Measurements from ENCODE around the gene VEGFD. TPM values are rescaled to one million over a fixed set of nuclear protein-coding genes. Genes with fewer than 3 reads are reported as not detected.

Gene VEGFD
- total RNA-seq, 2 donors from 2014 or later = 0.68 to 1.4 TPM

DNA sequence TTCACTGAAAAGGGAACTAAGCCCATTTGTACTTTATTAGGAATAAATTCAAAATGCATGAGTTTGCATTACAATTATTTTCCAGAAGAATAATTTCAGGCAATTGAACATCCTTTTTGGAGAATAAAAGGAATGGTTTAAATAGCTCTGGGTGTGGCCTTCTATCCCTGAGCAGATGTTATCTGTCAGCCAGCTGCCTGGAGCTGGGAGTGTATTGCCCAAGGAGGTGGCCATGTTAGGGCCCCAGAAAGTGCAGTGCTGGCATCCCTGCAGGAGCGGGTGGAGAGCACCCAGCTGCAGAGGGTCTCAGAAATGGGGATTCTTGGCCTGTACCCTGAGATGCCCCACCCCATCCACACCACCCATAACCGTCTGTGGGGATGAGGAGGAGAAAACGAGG, 21.6 kb upstream of the VEGFD start:
- WGBS = 100% methylated on average over 1 of the region's 3 CpGs
- Histone ChIP-seq H3K27ac (no peak overlapping the region), H3K36me3 (no peaks in the 10 kb centered on the region), H3K27me3 (replicated peaks; ENCODE audit: insufficient read depth) (no peaks in the 10 kb centered on the region), H3K4me3 (no peak overlapping the region), H3K9me3 (no peaks in the 10 kb centered on the region), H3K4me1 (replicated peaks) (no peaks in the 10 kb centered on the region)
- no peak for DNase-seq (ENCODE audit: low spot score)
- intact Hi-C loops (cut with DNase I) = no loop called here
- TF ChIP-seq, protein P1, sequence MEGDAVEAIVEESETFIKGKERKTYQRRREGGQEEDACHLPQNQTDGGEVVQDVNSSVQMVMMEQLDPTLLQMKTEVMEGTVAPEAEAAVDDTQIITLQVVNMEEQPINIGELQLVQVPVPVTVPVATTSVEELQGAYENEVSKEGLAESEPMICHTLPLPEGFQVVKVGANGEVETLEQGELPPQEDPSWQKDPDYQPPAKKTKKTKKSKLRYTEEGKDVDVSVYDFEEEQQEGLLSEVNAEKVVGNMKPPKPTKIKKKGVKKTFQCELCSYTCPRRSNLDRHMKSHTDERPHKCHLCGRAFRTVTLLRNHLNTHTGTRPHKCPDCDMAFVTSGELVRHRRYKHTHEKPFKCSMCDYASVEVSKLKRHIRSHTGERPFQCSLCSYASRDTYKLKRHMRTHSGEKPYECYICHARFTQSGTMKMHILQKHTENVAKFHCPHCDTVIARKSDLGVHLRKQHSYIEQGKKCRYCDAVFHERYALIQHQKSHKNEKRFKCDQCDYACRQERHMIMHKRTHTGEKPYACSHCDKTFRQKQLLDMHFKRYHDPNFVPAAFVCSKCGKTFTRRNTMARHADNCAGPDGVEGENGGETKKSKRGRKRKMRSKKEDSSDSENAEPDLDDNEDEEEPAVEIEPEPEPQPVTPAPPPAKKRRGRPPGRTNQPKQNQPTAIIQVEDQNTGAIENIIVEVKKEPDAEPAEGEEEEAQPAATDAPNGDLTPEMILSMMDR (IDR thresholded peaks at IDR 0.05) = no peak
- TF ChIP-seq POLR2A (IDR thresholded peaks at IDR 0.05) (no peak), POLR2AphosphoS5 (IDR thresholded peaks at IDR 0.05) (no peak)

DNA sequence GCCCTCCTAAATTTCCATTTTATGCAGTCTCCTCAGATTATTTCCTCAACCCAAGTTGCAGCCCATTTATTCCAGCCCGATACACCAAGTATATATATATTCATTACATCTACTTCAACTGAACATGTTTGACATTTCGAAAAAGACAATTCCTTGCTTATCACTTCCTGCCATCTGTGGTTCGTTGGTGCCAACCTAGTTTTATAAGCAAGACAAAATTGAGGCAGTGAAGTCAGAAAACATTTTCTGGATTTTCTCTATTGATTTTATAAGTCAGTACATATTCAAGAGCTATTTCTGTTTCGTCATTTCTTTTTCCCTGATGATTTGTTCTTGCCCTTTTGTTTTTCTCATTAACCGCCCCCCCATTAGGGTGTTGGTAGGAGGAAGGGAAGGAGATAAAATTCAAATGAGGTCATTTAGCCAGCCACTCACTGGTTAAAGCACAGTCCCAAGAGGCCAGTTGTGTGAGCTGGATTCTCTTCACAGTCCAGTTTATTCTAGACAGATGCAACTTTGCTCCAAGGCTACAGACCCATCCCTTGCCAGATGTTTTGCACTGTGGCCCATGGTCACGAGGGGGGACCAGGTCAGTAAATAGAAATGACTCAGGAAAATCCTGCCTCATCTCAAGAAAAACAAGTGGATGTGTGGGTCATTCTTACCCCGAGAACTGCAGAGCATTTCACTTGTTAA, 20.3 kb upstream of the VEGFD start:
- no peak overlapping the region for H3K4me3 ChIP-seq
- H3K4me1 ChIP-seq (replicated peaks) = no peaks in the 10 kb centered on the region
- DNase-seq (ENCODE audit: low spot score) = no peak
- 42% methylated on average over 7 of the region's 7 CpGs for WGBS
- intact Hi-C loops (cut with DNase I) = no loop called here
- H3K36me3 ChIP-seq = no peaks in the 10 kb centered on the region
- no peak overlapping the region for H3K27ac ChIP-seq
- no peaks in the 10 kb centered on the region for H3K27me3 ChIP-seq (replicated peaks; ENCODE audit: insufficient read depth)
- TF ChIP-seq POLR2A (IDR thresholded peaks at IDR 0.05) = no peak
- no peak for TF ChIP-seq POLR2AphosphoS5 (IDR thresholded peaks at IDR 0.05)
- TF ChIP-seq, protein P1 (IDR thresholded peaks at IDR 0.05) = no peak
- H3K9me3 ChIP-seq = no peaks in the 10 kb centered on the region

DNA sequence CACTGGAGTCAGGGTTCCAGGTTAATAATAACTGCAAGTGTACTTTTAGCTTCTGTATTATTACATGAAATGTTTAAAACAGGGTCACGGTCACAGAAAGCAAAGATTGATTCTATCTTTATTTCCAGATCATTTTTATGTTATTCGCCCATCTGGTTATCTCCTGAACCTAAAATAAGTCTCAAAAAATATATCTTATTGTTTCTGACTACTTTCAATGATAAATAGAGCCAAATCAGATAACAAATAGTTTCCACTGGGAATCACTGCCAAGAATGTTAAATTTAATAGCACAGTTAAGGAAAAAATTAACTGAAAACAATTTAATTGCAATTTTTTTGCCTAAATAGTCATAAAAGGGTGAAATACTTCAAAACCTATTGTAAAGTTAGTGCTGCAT, 17.2 kb upstream of the VEGFD start:
- Histone ChIP-seq H3K27ac (no peak overlapping the region), H3K4me1 (replicated peaks) (no peaks in the 10 kb centered on the region), H3K4me3 (no peak overlapping the region), H3K36me3 (no peaks in the 10 kb centered on the region), H3K9me3 (no peaks in the 10 kb centered on the region), H3K27me3 (replicated peaks; ENCODE audit: insufficient read depth) (no peaks in the 10 kb centered on the region)
- WGBS = 17% methylated on average over 2 of the region's 2 CpGs
- DNase-seq (ENCODE audit: low spot score) = no peak
- intact Hi-C loops (cut with DNase I) = no loop called here
- TF ChIP-seq, protein P1 (IDR thresholded peaks at IDR 0.05) = no peak
- TF ChIP-seq POLR2AphosphoS5 (IDR thresholded peaks at IDR 0.05) = no peak
- TF ChIP-seq POLR2A (IDR thresholded peaks at IDR 0.05) = no peak

DNA sequence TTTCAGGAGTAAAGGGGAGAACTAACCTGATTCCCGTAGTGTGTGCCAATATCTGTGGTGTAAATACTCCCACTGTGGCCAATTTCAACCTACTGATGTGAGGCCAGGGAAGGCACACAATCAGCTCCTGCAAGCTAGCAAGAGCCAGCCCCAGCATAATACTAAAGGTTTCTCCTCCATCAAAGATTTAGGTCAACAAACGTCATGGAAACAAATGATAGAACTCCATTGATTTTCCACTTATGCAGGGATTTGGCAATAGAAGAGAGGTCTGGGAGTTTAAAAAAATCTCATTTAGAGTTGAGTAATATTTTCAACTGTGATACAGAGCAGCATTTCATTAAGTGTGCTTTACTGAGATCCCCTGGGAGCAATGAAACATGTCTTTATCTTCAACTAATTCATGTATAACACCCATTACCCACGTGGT, 15.8 kb upstream of the VEGFD start:
- H3K9me3 ChIP-seq = no peaks in the 10 kb centered on the region
- no peak for TF ChIP-seq POLR2AphosphoS5 (IDR thresholded peaks at IDR 0.05)
- no peak for TF ChIP-seq POLR2A (IDR thresholded peaks at IDR 0.05)
- TF ChIP-seq, protein P1 (IDR thresholded peaks at IDR 0.05) = no peak
- H3K36me3 ChIP-seq = no peaks in the 10 kb centered on the region
- H3K4me3 ChIP-seq = no peak overlapping the region
- no peaks in the 10 kb centered on the region for H3K4me1 ChIP-seq (replicated peaks)
- H3K27ac ChIP-seq = no peak overlapping the region
- no peaks in the 10 kb centered on the region for H3K27me3 ChIP-seq (replicated peaks; ENCODE audit: insufficient read depth)
- no peak for DNase-seq (ENCODE audit: low spot score)
- intact Hi-C loops (cut with DNase I) = no loop called here
- 84% methylated on average over 3 of the region's 3 CpGs for WGBS

DNA sequence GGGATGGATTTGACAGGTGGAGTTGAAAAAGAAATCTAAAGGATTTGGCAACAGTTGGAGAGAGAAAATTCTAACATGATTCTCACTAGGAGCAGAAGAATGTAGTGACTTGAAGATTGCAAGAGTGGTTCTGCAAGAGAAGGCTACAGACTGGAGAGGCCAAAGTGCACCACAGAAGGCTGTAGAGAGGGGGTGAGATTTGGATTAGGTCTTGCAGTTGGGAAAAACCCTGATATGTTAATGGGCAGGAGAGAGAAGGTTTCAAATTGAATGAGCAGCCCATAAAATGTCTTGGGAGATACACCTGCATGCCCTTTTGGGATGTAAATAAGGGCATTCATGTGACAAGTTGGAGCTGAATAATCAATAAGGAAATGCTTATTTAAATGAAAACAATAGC, 14.7 kb upstream of the VEGFD start:
- Histone ChIP-seq H3K4me1 (replicated peaks) (no peaks in the 10 kb centered on the region), H3K9me3 (no peaks in the 10 kb centered on the region), H3K27ac (no peak overlapping the region), H3K36me3 (no peaks in the 10 kb centered on the region), H3K27me3 (replicated peaks; ENCODE audit: insufficient read depth) (no peaks in the 10 kb centered on the region), H3K4me3 (no peak overlapping the region)
- intact Hi-C loops (cut with DNase I) = no loop called here
- TF ChIP-seq, protein P1 (IDR thresholded peaks at IDR 0.05) = no peak
- TF ChIP-seq POLR2AphosphoS5 (IDR thresholded peaks at IDR 0.05) (no peak), POLR2A (IDR thresholded peaks at IDR 0.05) (no peak)
- DNase-seq (ENCODE audit: low spot score) = no peak

All from prostate gland (tissue), 2 donors.